OCI-LY7 (cell line): ENCODE results near the gene LCOR.

Experiments
- EZH2phosphoT487 ChIP-seq: fragments of 200-600 bp; sonication (generic); IDR thresholded peaks from 2 replicates; pipeline ENCODE4 v1.6.1; 2018; ENCODE audit warnings: low read depth, borderline replicate concordance, mild to moderate bottlenecking, mixed run types, antibody characterized with exemption, low read length, moderate library complexity, mixed read lengths
- TF ChIP-seq, protein P1 (sequence below): fragments of 200-600 bp; sonication (generic); conservative IDR thresholded peaks from 2 replicates; pipeline ENCODE4 v1.5.1; 2014; ENCODE audit warnings: mild to moderate bottlenecking, antibody characterized with exemption, low read length, moderate library complexity, mixed read lengths

DNA sequence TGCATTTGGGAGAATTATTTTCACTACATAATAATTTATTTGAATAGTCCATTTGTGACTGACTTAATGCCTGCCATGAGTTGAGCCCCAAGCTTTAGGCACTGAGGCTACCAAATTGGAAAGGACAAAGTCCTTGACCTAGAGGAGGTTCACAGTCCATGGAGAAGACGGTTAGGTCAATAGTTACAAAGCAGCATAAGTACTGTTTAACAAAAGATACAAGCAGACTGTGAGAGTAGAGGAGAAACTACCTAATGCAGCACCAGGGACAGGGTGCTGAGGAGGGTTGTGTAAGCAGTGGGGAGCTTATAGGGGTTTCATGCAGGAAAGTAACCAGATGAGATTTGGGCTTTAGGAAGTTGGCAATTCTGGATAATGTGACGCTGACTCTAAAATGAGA lies 139.2 kb downstream of the LCOR start:
- TF ChIP-seq, protein P1, sequence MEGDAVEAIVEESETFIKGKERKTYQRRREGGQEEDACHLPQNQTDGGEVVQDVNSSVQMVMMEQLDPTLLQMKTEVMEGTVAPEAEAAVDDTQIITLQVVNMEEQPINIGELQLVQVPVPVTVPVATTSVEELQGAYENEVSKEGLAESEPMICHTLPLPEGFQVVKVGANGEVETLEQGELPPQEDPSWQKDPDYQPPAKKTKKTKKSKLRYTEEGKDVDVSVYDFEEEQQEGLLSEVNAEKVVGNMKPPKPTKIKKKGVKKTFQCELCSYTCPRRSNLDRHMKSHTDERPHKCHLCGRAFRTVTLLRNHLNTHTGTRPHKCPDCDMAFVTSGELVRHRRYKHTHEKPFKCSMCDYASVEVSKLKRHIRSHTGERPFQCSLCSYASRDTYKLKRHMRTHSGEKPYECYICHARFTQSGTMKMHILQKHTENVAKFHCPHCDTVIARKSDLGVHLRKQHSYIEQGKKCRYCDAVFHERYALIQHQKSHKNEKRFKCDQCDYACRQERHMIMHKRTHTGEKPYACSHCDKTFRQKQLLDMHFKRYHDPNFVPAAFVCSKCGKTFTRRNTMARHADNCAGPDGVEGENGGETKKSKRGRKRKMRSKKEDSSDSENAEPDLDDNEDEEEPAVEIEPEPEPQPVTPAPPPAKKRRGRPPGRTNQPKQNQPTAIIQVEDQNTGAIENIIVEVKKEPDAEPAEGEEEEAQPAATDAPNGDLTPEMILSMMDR, result no peak
- TF ChIP-seq EZH2phosphoT487, result no peak
